Measurements from ENCODE around the gene JPT2. TPM values are rescaled to one million over a fixed set of nuclear protein-coding genes. Genes with fewer than 3 reads are reported as not detected.
"Not testable (repeated sequence)": the region's sequence is repeated elsewhere in the genome, so short reads cannot be mapped to it uniquely, and the experiment has no call there.

JPT2 gene
- total RNA-seq, 6 experiments from 2014 or later, result 71.7 to 92.9 (median 80.8) TPM

- peaks cover 15% of the 10 kb centered on the region for H3K36me3 Mint-ChIP-seq (ENCODE audit: low read depth)
- no peaks in the 10 kb centered on the region for H3K9me3 Mint-ChIP-seq
- peaks cover 2% of the 10 kb centered on the region; the same call in 1 of the 2 replicates for H3K27me3 Mint-ChIP-seq (ENCODE audit: insufficient read depth)
- H3K4me3 Mint-ChIP-seq, result no peak overlapping the region
- no peak for TF ChIP-seq CTCF (IDR thresholded peaks at IDR 0.05)
- no peak overlapping the region for H3K27ac Mint-ChIP-seq
- no peaks in the 10 kb centered on the region for H3K4me1 Mint-ChIP-seq (ENCODE audit: low read depth)
- no peak for DNase-seq
Measured at GRCh38 chr16:1729445-1729844, 51.4 kb downstream of the JPT2 start.

- peaks cover 2% of the 10 kb centered on the region; the same call in 1 of the 2 replicates for H3K27me3 Mint-ChIP-seq (ENCODE audit: insufficient read depth)
- no peak overlapping the region for H3K4me3 Mint-ChIP-seq
- H3K27ac Mint-ChIP-seq, result no peak overlapping the region
- H3K36me3 Mint-ChIP-seq (ENCODE audit: low read depth), result peaks cover 15% of the 10 kb centered on the region
- no peaks in the 10 kb centered on the region for H3K9me3 Mint-ChIP-seq
- H3K4me1 Mint-ChIP-seq (ENCODE audit: low read depth), result no peaks in the 10 kb centered on the region
- DNase-seq, result no peak
- no peak for TF ChIP-seq CTCF (IDR thresholded peaks at IDR 0.05)
Measured at GRCh38 chr16:1731073-1731472, 53.0 kb downstream of the JPT2 start.

GRCh38 chr16:1731603-1732002 lies 53.5 kb downstream of the JPT2 start:
- H3K4me1 Mint-ChIP-seq (ENCODE audit: low read depth), result no peaks in the 10 kb centered on the region
- no peak for DNase-seq

GRCh38 chr16:1732071-1732470 lies 54.0 kb downstream of the JPT2 start:
- peaks cover 2% of the 10 kb centered on the region; the same call in 1 of the 2 replicates for H3K27me3 Mint-ChIP-seq (ENCODE audit: insufficient read depth)
- peaks cover 11% of the 10 kb centered on the region for H3K36me3 Mint-ChIP-seq (ENCODE audit: low read depth)
- no peaks in the 10 kb centered on the region for H3K9me3 Mint-ChIP-seq
- no peak for DNase-seq
- TF ChIP-seq CTCF (IDR thresholded peaks at IDR 0.05), result no peak
- no peaks in the 10 kb centered on the region for H3K4me1 Mint-ChIP-seq (ENCODE audit: low read depth)
- no peak overlapping the region for H3K27ac Mint-ChIP-seq
- H3K4me3 Mint-ChIP-seq, result no peak overlapping the region

More at GRCh38 chr16:1731603-1732002, 53.5 kb downstream of the JPT2 start:
- Mint-ChIP-seq H3K27ac (no peak overlapping the region), H3K4me3 (no peak overlapping the region), H3K27me3 (ENCODE audit: insufficient read depth) (peaks cover 2% of the 10 kb centered on the region; the same call in 1 of the 2 replicates), H3K9me3 (no peaks in the 10 kb centered on the region), H3K36me3 (ENCODE audit: low read depth) (peaks cover 15% of the 10 kb centered on the region)
- TF ChIP-seq CTCF (IDR thresholded peaks at IDR 0.05), result no peak

GRCh38 chr16:1732551-1732987 lies 54.5 kb downstream of the JPT2 start:
- H3K9me3 Mint-ChIP-seq; H3K4me1 Mint-ChIP-seq (ENCODE audit: low read depth); H3K36me3 Mint-ChIP-seq (ENCODE audit: low read depth); H3K27me3 Mint-ChIP-seq (ENCODE audit: insufficient read depth); H3K4me3 Mint-ChIP-seq; DNase-seq; H3K27ac Mint-ChIP-seq: not testable (repeated sequence)

- Mint-ChIP-seq H3K4me1 (ENCODE audit: low read depth) (no peaks in the 10 kb centered on the region), H3K27ac (no peak overlapping the region), H3K36me3 (ENCODE audit: low read depth) (peaks cover 5% of the 10 kb centered on the region; the same call in 1 of the 2 replicates), H3K9me3 (no peaks in the 10 kb centered on the region), H3K4me3 (no peak overlapping the region), H3K27me3 (ENCODE audit: insufficient read depth) (peaks cover 2% of the 10 kb centered on the region; the same call in 1 of the 2 replicates)
- TF ChIP-seq CTCF (IDR thresholded peaks at IDR 0.05), result no peak
- no peak for DNase-seq
Measured at GRCh38 chr16:1734123-1734522, 56.0 kb downstream of the JPT2 start.
